Limb (tissue), 2 donors: Measurements from ENCODE around the gene VSIG8.

Experiments
- DNase-seq, 2 donors: peaks; one replicate each; pipeline ENCODE4 v3.0.0-alpha.2; 2016; ENCODE audit errors: extremely low spot score in 2 of 2

VSIG8 gene

DNA sequence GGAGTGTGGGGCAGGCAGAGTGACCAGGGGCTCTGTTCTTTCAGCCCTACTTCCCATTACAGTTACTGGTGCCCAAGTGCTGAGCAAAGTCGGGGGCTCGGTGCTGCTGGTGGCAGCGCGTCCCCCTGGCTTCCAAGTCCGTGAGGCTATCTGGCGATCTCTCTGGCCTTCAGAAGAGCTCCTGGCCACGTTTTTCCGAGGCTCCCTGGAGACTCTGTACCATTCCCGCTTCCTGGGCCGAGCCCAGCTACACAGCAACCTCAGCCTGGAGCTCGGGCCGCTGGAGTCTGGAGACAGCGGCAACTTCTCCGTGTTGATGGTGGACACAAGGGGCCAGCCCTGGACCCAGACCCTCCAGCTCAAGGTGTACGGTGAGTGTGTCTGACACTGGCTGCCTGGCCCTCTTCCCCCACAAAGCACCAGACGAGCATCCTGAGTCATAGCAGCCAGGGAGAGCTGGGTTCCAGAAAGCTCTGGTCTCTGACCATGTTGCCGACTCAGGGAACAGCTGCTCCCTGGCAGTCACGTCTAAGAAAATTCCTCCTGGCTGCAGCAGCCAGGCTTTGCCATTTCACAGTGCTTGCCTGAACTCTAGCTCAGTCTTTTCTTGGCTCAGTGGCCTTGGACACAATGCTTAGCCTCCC, 32.5 kb downstream of the VSIG8 start:
- peak in 1 of 2 donors; percentile 20 for DNase-seq

DNA sequence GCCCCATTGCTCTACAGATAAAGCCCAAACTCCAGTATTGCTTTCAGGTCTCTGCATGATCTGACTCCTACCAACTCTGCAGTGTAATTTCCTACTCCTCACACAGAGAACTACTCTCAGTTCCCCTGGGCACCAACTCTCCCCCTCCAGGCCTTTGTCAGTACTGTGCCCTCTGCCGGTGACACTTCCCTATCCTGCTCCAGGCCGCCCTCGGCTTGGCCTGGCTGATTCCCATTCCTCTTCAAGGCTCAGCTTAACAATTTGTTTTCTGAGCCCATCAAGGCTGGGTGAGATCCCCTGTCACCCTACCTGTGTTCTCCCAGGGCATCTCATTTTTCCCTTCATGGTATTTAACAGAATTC, 33.2 kb downstream of the VSIG8 start:
- no peak for DNase-seq

DNA sequence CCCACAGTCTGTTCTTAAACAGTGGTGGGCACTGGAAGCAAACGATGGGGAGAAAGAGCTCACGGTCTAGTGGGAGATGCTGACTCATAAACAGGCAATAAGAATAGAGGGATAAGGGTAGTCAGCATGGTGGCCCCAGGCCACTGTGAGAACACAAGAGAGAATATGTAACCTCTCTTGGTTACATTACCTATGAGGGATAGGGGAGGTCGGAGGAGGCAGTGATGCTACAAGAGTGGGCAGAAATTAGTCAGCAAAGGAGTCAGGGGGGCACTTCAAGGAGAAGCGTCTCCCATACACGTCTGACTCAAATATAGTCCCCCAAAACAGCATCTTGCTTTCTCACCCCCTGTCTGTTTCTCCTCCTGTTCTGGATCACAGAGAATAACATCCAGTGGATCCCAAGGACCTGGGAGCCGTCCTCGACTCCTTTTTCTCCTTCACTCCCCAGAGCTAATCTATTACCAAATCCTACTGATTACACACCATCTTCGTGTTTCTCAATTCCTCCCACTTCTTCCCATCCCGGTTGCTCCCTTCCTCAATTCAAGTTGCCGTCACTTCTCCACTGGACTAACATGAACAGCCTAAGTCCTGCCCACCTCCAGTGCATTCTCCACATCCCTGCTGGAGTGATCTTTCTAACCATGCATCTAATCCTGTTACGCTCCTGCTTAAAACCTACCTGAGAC, 33.7 kb downstream of the VSIG8 start:
- no peak for DNase-seq

DNA sequence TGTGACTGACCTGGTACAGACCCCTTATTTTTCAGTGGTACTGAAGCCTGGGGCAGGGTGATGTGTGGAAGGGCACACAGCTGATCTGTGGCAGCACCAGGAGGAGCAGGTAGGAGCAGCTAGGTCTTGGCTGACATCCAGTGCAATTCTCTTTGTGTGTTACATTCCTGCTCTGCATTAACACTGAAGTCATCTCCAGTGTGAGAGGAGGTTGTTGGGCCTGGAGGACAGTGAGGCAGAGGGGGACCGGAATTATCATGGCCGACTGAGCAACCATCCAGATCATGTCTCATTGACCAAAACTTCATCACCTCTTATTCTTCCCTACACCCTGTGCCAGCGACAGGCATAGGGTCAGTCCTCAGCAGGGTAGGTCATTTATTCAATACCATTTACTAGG, 34.3 kb downstream of the VSIG8 start:
- no peak for DNase-seq

DNA sequence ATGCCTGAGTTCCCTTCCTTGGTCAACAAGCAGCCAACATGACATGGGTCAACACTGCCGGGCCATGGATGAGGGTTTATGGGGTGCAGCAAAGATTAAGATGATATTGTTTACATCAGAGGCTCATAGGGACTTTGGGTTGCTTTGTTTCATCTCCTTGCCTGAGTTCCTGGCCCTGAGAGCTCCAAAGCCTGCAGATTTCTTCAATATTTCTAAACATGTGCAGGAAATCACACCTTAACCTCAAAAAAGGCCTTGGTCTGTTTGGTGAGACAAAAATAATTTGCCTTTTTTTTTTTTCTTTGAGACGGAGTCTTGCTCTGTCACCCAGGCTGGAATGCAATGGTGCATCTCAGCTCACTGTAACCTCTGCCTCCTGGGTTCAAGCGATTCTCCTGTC, 34.9 kb downstream of the VSIG8 start:
- DNase-seq, result no peak

DNA sequence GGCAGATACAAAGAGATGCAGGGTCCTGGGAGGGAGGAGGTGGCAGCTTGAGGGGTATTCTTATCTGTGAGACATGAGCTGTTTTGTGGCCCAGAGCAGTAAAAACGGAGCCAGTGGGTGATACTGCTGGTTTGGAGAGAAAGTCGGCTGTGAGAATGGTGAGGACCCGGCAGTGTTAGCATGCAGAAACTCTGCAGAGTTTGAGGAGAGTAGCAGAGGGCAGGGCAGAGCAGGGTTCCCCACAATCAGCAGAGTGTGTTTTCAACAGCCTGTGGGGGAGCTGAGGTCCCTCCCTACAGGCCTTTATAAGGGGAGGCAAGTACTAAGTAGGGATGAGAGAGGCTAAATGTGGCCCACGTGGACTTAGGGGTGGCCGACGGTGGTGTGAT, 35.4 kb downstream of the VSIG8 start:
- no peak for DNase-seq

DNA sequence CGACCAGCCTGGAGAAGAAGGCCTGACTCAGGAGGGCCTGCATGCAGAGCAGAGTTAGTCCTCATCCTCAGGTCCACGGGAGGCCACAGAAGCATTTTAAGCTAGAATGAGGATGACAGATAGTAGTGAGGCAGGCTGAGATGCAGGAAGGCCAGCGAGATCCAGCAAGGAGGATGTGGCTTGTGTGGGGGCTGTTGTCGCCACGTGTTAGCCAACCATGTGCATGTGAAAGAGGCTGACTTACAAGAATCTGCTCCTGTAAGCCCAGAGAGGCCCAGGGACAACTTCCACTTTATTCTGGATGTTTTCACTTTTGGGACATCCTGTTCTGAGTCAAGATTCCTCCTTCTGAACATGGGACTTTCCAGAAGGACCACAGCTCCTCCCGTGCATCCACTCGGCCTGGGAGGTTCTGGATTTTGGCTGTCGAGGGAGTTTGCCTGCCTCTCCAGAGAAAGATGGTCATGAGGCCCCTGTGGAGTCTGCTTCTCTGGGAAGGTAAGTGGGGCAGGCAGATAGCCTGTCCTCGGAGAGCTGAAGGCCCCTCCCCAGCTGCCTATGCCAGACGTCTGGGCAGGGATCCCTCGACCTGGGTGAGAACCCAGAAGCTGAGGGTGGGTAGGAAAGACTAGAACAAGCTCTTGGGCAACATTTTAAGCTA, 35.9 kb downstream of the VSIG8 start, which contains the start of gene SLAMF8:
TSS of gene SLAMF8 (plus strand) at position 433 of the 661 bp plus-strand sequence. CDS start at position 459, 26 bp downstream.
- DNase-seq, result no peak

DNA sequence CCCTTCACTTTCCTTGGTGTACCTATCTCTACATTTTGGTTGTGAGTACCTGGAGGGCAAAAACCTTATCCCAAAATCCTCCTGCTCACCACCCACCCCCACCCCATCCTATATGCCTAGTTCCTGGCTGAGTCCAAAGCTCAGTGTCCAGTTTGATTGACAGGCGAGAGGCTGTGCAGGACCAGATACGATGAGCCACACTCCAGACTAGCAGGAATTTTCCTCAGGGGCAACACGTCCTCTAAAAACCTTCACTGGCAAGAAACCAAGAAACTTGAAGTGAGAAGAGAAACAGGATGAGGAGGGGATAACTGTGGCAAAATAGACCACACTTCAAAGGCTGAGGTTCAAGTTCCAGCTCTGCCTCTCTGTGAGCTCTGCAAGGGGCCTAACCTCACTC, 36.9 kb downstream of the VSIG8 start:
- DNase-seq, result no peak

DNA sequence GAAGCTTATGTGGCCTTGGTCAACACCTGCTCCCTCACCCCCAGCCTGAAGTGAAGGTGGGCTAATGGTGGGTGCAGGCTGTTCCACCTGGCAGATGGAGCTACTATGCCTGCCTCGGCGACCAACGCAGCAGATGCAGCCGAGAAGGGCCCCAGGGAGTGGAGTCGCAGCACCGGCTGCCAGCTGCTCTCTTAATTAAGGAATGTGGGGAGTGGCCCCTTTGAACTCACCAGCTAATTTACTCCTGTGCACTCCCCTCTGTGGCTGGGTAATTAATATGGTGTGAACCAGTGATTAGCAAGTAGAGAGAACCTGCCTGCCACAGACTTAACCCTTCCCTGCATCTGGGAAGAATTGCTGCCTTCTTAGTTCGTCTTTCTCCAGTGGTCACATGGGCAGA, 39.1 kb downstream of the VSIG8 start:
- peak in 1 of 2 donors; percentile 42 for DNase-seq

DNA sequence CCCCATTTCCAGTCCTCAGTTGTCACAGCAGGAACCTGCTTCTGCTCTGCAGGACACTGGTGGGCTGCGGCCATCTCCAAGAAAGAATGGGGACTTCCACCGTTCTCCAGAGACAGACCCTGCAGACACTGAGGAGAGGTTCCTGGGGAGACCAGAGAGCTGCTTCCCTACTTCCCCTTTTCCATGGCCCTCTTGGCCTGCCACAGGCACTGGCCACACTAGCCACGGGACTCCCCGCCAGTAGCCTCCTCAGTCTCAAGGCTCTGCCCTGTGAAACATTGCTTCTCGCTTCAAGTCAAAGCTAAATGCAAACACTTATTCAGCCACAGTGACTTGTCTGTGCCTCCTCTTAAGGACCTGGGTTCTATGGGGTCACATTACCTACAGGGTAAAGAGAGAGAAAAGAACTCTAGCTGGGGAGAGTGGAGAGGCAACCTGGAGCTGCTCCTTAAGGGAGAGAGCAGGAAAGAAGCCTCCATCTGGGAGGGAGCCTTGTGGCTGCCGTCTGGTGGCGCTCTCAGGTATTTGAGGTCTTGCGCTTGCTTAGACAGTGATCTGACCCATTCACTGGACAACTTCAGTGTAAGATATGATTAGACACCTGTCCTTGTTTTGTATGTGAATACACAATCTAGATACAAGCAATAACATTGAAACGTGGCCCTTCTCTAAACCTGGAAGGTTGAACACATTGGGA, 41.1 kb downstream of the VSIG8 start:
- peak in 1 of 2 donors; percentile 55 for DNase-seq

DNA sequence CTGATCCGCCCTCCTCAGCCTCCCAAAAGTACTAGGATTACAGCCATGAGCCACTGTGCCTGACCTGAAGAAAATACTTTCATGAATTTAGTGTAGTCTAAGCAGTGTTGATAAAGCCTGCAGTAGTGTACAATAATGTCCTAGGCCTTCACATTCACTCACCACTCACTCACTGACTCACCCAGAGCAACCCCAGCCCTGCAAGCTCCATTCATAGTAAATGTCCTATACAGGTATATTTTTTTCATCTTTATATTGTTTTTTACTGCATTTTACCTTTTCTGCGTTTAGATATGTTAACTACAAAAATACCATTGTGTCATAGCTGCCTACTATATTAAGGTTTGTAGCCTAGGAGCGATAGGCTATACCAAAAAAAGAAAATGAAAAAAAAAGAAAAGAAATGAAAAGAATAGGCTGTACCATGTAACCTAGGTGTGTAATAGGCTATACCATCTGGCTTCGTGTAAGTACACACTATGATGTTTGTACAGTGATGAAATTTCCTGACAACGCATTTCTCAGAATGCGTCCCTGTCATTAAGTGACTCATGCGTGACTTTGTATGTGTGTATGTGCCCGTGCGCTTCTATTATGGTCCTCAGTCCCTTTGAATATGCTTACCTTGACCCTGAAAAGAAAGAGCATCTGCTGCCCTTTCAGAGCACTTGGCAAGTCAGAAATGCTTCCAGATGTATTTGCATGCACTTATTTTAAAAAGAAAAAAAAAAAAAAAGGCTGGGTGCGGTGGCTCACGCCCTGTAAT, 45.0 kb downstream of the VSIG8 start:
- DNase-seq, result no peak

DNA sequence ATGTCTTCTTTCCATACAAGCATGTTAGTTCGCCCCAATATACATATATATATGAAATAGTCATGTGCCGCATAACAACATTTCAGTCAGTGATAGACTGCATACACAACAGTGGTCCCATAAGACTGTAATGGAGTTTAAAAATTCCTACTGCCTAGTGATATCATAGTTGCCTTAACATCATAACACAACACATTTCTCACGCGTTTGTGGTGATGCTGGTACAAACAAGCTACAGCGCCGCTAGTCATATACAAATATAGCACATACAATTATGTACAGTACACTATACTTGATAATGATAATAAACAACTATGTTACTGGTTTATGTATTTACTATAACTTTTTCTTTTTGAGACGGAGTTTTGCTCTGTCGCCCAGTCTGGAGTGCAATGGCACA, 46.5 kb downstream of the VSIG8 start:
- DNase-seq, result no peak

DNA sequence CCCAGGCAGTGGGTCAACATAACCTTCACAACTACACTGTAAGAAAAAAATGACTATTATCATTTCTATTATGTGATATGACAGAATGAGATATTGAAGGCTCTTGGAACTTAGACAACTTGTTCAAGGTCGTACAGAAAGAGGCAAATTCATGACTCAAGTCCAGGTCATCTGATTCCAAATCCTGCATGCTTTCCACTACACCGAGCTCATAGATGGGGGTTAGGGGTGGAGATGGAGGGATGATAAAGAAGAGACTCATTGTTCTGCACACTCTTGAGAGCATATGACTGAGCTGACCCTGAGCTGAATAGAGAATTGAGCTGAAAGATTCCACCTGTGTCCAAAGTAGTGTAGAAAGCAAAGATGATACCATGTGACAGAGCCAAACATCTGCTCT, 57.5 kb downstream of the VSIG8 start:
- DNase-seq, result no peak
